Measurements from ENCODE around the gene RNF144A. TPM values are rescaled to one million over a fixed set of nuclear protein-coding genes. Genes with fewer than 3 reads are reported as not detected.
A peak's percentile ranks its signal among the peaks of the same experiment; 100 is the strongest.

Gene RNF144A
- total and polyA plus RNA-seq, 8 donors, result 1.4 to 71.4 (median 5.6) TPM

DNA sequence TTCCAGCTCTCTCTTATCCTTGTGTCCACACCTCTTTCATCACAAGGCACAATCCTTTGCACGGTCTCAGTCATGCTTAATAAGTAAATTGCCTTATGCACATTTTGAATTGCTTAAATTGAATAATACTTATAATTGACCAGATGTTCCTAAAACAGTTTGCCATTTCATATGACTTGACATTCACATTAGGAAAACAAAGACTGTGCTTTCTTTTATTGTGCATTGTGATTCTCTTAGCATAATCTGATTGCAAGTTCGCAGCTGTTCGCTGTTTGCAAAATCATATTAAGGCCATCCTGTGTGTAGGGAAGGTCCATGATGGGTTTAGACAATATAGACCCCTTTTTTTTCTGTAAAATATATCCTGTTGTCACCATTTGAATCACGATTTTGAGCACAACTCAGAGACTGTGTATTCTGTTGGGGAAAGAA is 75.6 kb downstream of the RNF144A start:
- Histone ChIP-seq H3K27ac (peak overlapping the region in 2 of 5 donors; percentile 19 to 42), H3K9me3 (no peaks in the 10 kb centered on the region), H3K36me3 (no peaks in the 10 kb centered on the region), H3K4me1 (peaks cover 0 to 12% (median 0%) of the 10 kb centered on the region in 4 donors), H3K4me3 (no peak overlapping the region), H3K27me3 (no peaks in the 10 kb centered on the region)
- DNase-seq, result no peak
- intact Hi-C loops (cut with DNase I; ENCODE audit: low total_unique reads), result no loop called here
- TF ChIP-seq, protein P1, sequence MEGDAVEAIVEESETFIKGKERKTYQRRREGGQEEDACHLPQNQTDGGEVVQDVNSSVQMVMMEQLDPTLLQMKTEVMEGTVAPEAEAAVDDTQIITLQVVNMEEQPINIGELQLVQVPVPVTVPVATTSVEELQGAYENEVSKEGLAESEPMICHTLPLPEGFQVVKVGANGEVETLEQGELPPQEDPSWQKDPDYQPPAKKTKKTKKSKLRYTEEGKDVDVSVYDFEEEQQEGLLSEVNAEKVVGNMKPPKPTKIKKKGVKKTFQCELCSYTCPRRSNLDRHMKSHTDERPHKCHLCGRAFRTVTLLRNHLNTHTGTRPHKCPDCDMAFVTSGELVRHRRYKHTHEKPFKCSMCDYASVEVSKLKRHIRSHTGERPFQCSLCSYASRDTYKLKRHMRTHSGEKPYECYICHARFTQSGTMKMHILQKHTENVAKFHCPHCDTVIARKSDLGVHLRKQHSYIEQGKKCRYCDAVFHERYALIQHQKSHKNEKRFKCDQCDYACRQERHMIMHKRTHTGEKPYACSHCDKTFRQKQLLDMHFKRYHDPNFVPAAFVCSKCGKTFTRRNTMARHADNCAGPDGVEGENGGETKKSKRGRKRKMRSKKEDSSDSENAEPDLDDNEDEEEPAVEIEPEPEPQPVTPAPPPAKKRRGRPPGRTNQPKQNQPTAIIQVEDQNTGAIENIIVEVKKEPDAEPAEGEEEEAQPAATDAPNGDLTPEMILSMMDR (IDR thresholded peaks at IDR 0.05), result no peak
- TF ChIP-seq POLR2AphosphoS5 (IDR thresholded peaks at IDR 0.05) (no peak), POLR2A (IDR thresholded peaks at IDR 0.05) (no peak), EP300 (IDR thresholded peaks at IDR 0.05) (no peak)
- WGBS, 5 donors, result 69 to 82% (median 80%) methylated on average over 4 of the region's 4 CpGs

DNA sequence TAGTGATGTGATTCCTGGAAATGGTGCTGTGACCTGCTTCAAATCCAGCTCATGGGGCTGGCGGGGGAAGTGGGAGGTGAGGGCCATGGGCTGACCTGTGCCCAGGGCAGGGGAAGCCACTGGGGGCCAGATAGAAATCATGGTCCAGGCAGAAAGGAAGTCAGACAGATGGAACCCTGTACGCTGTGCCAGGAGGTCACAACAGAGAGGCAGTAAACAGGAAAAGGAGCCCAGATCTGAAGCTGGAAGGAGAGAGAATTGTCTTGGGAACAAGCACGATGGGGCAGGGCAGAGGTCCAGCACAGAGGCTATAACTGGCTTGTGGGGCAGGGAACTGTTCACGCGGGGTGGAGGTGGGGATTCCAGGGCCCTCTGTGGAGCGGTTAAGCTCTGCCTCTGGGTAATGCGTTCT is 76.0 kb downstream of the RNF144A start:
- Histone ChIP-seq H3K27me3 (no peaks in the 10 kb centered on the region), H3K9me3 (no peaks in the 10 kb centered on the region), H3K4me3 (no peak overlapping the region), H3K36me3 (no peaks in the 10 kb centered on the region), H3K4me1 (peaks cover 0 to 12% (median 0%) of the 10 kb centered on the region in 4 donors), H3K27ac (peak overlapping the region in 3 of 5 donors; percentile 19 to 42 (median 32))
- TF ChIP-seq POLR2A (IDR thresholded peaks at IDR 0.05) (no peak), POLR2AphosphoS5 (IDR thresholded peaks at IDR 0.05) (no peak), EP300 (IDR thresholded peaks at IDR 0.05) (no peak)
- TF ChIP-seq, protein P1 (IDR thresholded peaks at IDR 0.05), result no peak
- no peak for DNase-seq
- WGBS, 5 donors, result 71 to 81% (median 75%) methylated on average over 7 of the region's 7 CpGs
- intact Hi-C loops (cut with DNase I; ENCODE audit: low total_unique reads), result no loop called here

DNA sequence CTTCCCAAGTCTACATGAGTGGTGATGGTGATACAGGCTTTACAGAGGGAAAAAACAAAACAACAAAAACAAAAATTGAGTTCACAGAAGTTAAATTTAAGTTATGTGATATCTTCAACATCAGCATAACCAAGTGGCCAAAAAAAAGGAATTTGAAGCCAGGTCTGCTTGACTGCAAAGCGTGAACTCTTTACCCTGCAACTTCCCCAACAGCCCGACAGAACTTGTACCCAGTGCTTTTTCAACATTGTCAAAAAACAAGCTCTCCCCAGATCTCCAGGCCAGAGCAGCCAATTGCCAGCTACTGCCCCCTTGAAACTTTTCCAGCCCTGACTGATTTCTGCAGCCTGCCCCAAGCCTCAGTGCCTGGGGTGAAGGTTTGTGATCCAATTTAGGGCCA is 76.7 kb downstream of the RNF144A start:
- Histone ChIP-seq H3K36me3 (no peaks in the 10 kb centered on the region), H3K4me1 (peaks cover 0 to 12% (median 0%) of the 10 kb centered on the region in 4 donors), H3K27me3 (no peaks in the 10 kb centered on the region), H3K27ac (no peak overlapping the region), H3K9me3 (no peaks in the 10 kb centered on the region), H3K4me3 (no peak overlapping the region)
- DNase-seq, result no peak
- 72 to 90% (median 77%) methylated on average over 2 of the region's 2 CpGs for WGBS, 5 donors
- TF ChIP-seq EP300 (IDR thresholded peaks at IDR 0.05), result no peak
- TF ChIP-seq POLR2A (IDR thresholded peaks at IDR 0.05), result no peak
- TF ChIP-seq POLR2AphosphoS5 (IDR thresholded peaks at IDR 0.05), result no peak
- TF ChIP-seq, protein P1 (IDR thresholded peaks at IDR 0.05), result no peak
- intact Hi-C loops (cut with DNase I; ENCODE audit: low total_unique reads), result no loop called here

DNA sequence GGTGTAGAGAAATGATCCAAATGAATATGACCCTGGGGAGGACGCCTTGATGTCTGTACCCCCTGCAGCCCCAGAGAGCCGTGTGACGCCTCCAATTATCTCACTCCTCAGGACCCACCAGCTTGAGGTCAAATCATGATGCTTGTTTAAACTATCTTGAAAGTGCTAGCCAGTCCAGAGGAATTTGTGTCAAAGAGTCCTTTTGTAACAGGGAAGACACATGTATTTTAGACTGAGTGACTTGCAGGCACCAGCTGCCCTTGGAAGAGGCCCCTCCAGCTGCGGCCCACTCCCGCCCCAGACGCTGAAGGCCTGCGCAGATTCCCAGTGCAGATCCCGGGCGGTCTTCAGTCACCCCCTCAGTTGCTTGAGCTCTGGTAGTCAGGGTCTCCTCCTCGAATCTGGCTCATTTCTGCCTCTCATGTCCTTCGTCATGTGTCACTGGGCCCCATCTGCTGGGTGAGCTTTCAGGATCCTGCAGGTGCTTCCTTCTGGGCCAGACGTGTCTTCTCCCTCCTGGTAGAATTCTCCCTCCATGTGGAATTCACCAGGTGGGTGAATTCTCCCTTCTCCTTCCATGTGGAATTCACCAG is 77.4 kb downstream of the RNF144A start:
- no peaks in the 10 kb centered on the region for H3K9me3 ChIP-seq
- H3K27ac ChIP-seq, result no peak overlapping the region
- no peak for TF ChIP-seq EP300 (IDR thresholded peaks at IDR 0.05)
- TF ChIP-seq POLR2A (IDR thresholded peaks at IDR 0.05), result no peak
- TF ChIP-seq, protein P1 (IDR thresholded peaks at IDR 0.05), result no peak
- TF ChIP-seq POLR2AphosphoS5 (IDR thresholded peaks at IDR 0.05), result no peak
- H3K4me1 ChIP-seq, result peaks cover 0 to 12% (median 0%) of the 10 kb centered on the region in 4 donors
- 89 to 93% (median 92%) methylated on average over 11 to 12 of the region's 12 CpGs for WGBS, 5 donors
- no peak for DNase-seq
- intact Hi-C loops (cut with DNase I; ENCODE audit: low total_unique reads), result no loop called here
- no peaks in the 10 kb centered on the region for H3K36me3 ChIP-seq
- H3K4me3 ChIP-seq, result no peak overlapping the region
- no peaks in the 10 kb centered on the region for H3K27me3 ChIP-seq

All from stomach (tissue), 9 donors.